Glutamatergic neuron (in vitro differentiated cells): ENCODE results near the gene SYNJ2BP. TPM values are rescaled to one million over a fixed set of nuclear protein-coding genes. Genes with fewer than 3 reads are reported as not detected.
A peak's percentile ranks its signal among the peaks of the same experiment; 100 is the strongest.

Experiments used
- DNase-seq: peaks from one replicate; pipeline ENCODE4 v3.0.0; 2022
- H3K27ac Mint-ChIP-seq: one replicate; pipeline ENCODE4 v1.8.0; 2020; ENCODE audit warnings: mild to moderate bottlenecking, mixed read lengths, inconsistent platforms; ENCODE audit not compliant: unreplicated experiment
- H3K27me3 Mint-ChIP-seq: one replicate; pipeline ENCODE4 v1.8.0; 2020; ENCODE audit warnings: mild to moderate bottlenecking, moderate library complexity, mixed read lengths, inconsistent platforms; ENCODE audit not compliant: unreplicated experiment
- H3K36me3 Mint-ChIP-seq: one replicate; pipeline ENCODE4 v1.8.0; 2020; ENCODE audit warnings: mild to moderate bottlenecking, mixed read lengths, inconsistent platforms; ENCODE audit not compliant: unreplicated experiment
- H3K4me1 Mint-ChIP-seq: one replicate; pipeline ENCODE4 v1.8.0; 2020; ENCODE audit warnings: mild to moderate bottlenecking, low read depth, mixed read lengths, inconsistent platforms; ENCODE audit not compliant: unreplicated experiment
- H3K4me3 Mint-ChIP-seq: one replicate; pipeline ENCODE4 v1.8.0; 2020; ENCODE audit warnings: mild to moderate bottlenecking, mixed read lengths, inconsistent platforms; ENCODE audit not compliant: unreplicated experiment
- H3K9me3 Mint-ChIP-seq: one replicate; pipeline ENCODE4 v1.8.0; 2020; ENCODE audit warnings: mild to moderate bottlenecking, moderate library complexity, mixed read lengths, inconsistent platforms; ENCODE audit not compliant: unreplicated experiment
- CTCF ChIP-seq: fragments of 200-600 bp; sonication (generic); IDR thresholded peaks from one replicate; pipeline ENCODE4 v1.5.0; 2021; ENCODE audit not compliant: partially characterized antibody, unreplicated experiment
- long read RNA-seq: library from polyadenylated mRNA; unstranded; transcript quantifications from one replicate; pipeline ENCODE4 v2.0.0, GENCODE V29; 2020; ENCODE audit not compliant: unreplicated experiment
- total RNA-seq: library from RNA; stranded (reverse); fragmentation: NEBNext Ultra II Directional; extraction: Animal tissue kit (Norgen Biotek cat#: 25700); gene quantifications from one replicate; pipeline ENCODE4 v1.2.1, GENCODE V29; 2021; ENCODE audit not compliant: unreplicated experiment

SYNJ2BP gene
- total RNA-seq: 17.4 TPM
- long read RNA-seq, full-length matches to known transcripts: 10 of 12 reads
- long read RNA-seq, partial matches to known transcripts: 0 of 12 reads
- long read RNA-seq, other reads (novel, unspliced or antisense): 2 of 12 reads

- H3K9me3 Mint-ChIP-seq: no peaks in the 10 kb centered on the region
- H3K4me1 Mint-ChIP-seq: no peaks in the 10 kb centered on the region
- H3K27ac Mint-ChIP-seq: peak within 1 kb of the TSS; percentile 89
These were observed at the start of gene SYNJ2BP for GRCh38 chr14:70416725-70417349. SYNJ2BP (minus strand) TSS chr14:70417090; CDS start chr14:70416963, 127 bp downstream.

GRCh38 chr14:70454731-70455130 lies 37.8 kb upstream of the SYNJ2BP start:
- no peak overlapping the region for H3K27ac Mint-ChIP-seq
- no peak overlapping the region for H3K4me3 Mint-ChIP-seq
- H3K4me1 Mint-ChIP-seq: no peaks in the 10 kb centered on the region
- no peaks in the 10 kb centered on the region for H3K27me3 Mint-ChIP-seq
- no peak for TF ChIP-seq CTCF
- no peak for DNase-seq
- H3K9me3 Mint-ChIP-seq: no peaks in the 10 kb centered on the region
- H3K36me3 Mint-ChIP-seq: no peaks in the 10 kb centered on the region

More at GRCh38 chr14:70416725-70417349, at the start of gene SYNJ2BP:
- peak; percentile 62 for DNase-seq
- Mint-ChIP-seq H3K27me3 (no peaks in the 10 kb centered on the region), H3K4me3 (peak within 1 kb of the TSS; percentile 99), H3K36me3 (no peaks in the 10 kb centered on the region)
- TF ChIP-seq CTCF: no peak

- no peak within 1 kb of the TSS for H3K4me3 Mint-ChIP-seq
- no peaks in the 10 kb centered on the region for H3K27me3 Mint-ChIP-seq
- H3K36me3 Mint-ChIP-seq: no peaks in the 10 kb centered on the region
- no peaks in the 10 kb centered on the region for H3K4me1 Mint-ChIP-seq
- no peak within 1 kb of the TSS for H3K27ac Mint-ChIP-seq
- H3K9me3 Mint-ChIP-seq: no peaks in the 10 kb centered on the region
- DNase-seq: no peak
- no peak for TF ChIP-seq CTCF
These were observed 35.0 kb upstream of the SYNJ2BP start, which contains the start of gene ADAM21 for GRCh38 chr14:70451874-70452273. ADAM21 (plus strand) TSS chr14:70452174; CDS start chr14:70457500, 5,326 bp downstream.

GRCh38 chr14:70448633-70449340 lies 31.9 kb upstream of the SYNJ2BP start:
- Mint-ChIP-seq H3K4me1 (no peaks in the 10 kb centered on the region), H3K27ac (no peak overlapping the region), H3K9me3 (peaks cover 3% of the 10 kb centered on the region), H3K4me3 (no peak overlapping the region), H3K36me3 (peaks cover 6% of the 10 kb centered on the region), H3K27me3 (no peaks in the 10 kb centered on the region)
- no peak for TF ChIP-seq CTCF
- no peak for DNase-seq

- Mint-ChIP-seq H3K27me3 (peaks cover 3% of the 10 kb centered on the region), H3K4me3 (no peak overlapping the region), H3K4me1 (no peaks in the 10 kb centered on the region), H3K36me3 (peaks cover 19% of the 10 kb centered on the region), H3K27ac (no peak overlapping the region), H3K9me3 (peaks cover 7% of the 10 kb centered on the region)
- no peak for DNase-seq
- no peak for TF ChIP-seq CTCF
These were observed 25.9 kb upstream of the SYNJ2BP start for GRCh38 chr14:70442750-70443149.
